ENCODE results near the gene SENP6.
A peak's percentile ranks its signal among the peaks of the same experiment; 100 is the strongest.

Gene SENP6

GRCh38 chr6:75748743-75749538, 147.3 kb downstream of the SENP6 start, which contains the start of gene MYO6 (continued):
- TF ChIP-seq ZNF488 (tag by site-specific recombination; IDR thresholded peaks at IDR 0.05) (no peak), ZNF501 (tag by site-specific recombination; IDR thresholded peaks at IDR 0.05) (peak; percentile 88; the same call in 1 of the 2 replicates), ZNF391 (tag by site-specific recombination; IDR thresholded peaks at IDR 0.05; ENCODE audit: borderline replicate concordance, low read depth) (0 out of 2 replicates have a peak, but pooled peaks have one; percentile 46), ZNF132 (tag by site-specific recombination; IDR thresholded peaks at IDR 0.05; ENCODE audit: borderline replicate concordance) (no peak), PATZ1 (tag by site-specific recombination; IDR thresholded peaks at IDR 0.05) (0 out of 2 replicates have a peak, but pooled peaks have one; percentile 20), ZNF366 (tag by site-specific recombination; conservative IDR thresholded peaks at IDR 0.05) (no peak), GLIS2 (tag by site-specific recombination; IDR thresholded peaks at IDR 0.05) (peak; percentile 70), ZXDB (tag by site-specific recombination; IDR thresholded peaks at IDR 0.05) (peak; percentile 99), ZNF19 (tag by site-specific recombination; IDR thresholded peaks at IDR 0.05; ENCODE audit: low read depth) (no peak), ZNF560 (tag by site-specific recombination; IDR thresholded peaks at IDR 0.05; ENCODE audit: borderline replicate concordance) (no peak), SALL2 (tag by site-specific recombination; IDR thresholded peaks at IDR 0.05; ENCODE audit: borderline replicate concordance) (no peak), KLF17 (tag by site-specific recombination; IDR thresholded peaks at IDR 0.05) (0 out of 2 replicates have a peak, but pooled peaks have one; percentile 13), ZNF777 (tag by site-specific recombination; IDR thresholded peaks at IDR 0.05; ENCODE audit: borderline replicate concordance) (peak; percentile 79; the same call in 1 of the 2 replicates), ZBTB48 (tag by site-specific recombination; IDR thresholded peaks at IDR 0.05) (peak; percentile 72; the same call in 1 of the 2 replicates), ZNF148 (tag by site-specific recombination; IDR thresholded peaks at IDR 0.05; ENCODE audit: borderline replicate concordance) (no peak), ZNF133 (tag by site-specific recombination; IDR thresholded peaks at IDR 0.05) (no peak), ZNF416 (tag by site-specific recombination; IDR thresholded peaks at IDR 0.05) (no peak), ZNF24 (tag by site-specific recombination; IDR thresholded peaks at IDR 0.05) (peak; percentile 21; the same call in 1 of the 2 replicates), PRDM6 (tag by site-specific recombination; IDR thresholded peaks at IDR 0.05) (no peak), ZNF692 (tag by site-specific recombination; IDR thresholded peaks at IDR 0.05) (peak; percentile 10; the same call in 1 of the 2 replicates), ZNF18 (tag by site-specific recombination; IDR thresholded peaks at IDR 0.05) (no peak), ZBTB44 (tag by site-specific recombination; IDR thresholded peaks at IDR 0.05) (peak; percentile 53; the same call in 1 of the 2 replicates), ZNF670 (tag by site-specific recombination; IDR thresholded peaks at IDR 0.05; ENCODE audit: low read depth) (no peak)

Data from HEK293 (cell line).